Transverse colon (tissue), 4 donors: ENCODE results near the gene DCHS2.

Experiments used
- POLR2AphosphoS5 ChIP-seq, 3 donors: sonication (generic); formaldehyde crosslinking; IDR thresholded peaks; one replicate each; pipeline ENCODE4 v1.6.1; 2016; ENCODE audit warnings: antibody characterized with exemption in 3 of 3
- TF ChIP-seq, protein P1 (sequence below), 5 experiments: fragments of 200-600 bp in 3 of 5; fragments of 450-650 bp in 2 of 5; sonication (generic) in 3 of 5; IDR thresholded peaks; 1 replicate in 2 of 5; 2 replicates in 3 of 5; pipeline ENCODE4 v1.5.1; 2016 to 2017; ENCODE audit warnings: antibody characterized with exemption in 5 of 5, inconsistent platforms in 3 of 5, mild to moderate bottlenecking in 2 of 5, moderate library complexity in 1 of 5

DNA sequence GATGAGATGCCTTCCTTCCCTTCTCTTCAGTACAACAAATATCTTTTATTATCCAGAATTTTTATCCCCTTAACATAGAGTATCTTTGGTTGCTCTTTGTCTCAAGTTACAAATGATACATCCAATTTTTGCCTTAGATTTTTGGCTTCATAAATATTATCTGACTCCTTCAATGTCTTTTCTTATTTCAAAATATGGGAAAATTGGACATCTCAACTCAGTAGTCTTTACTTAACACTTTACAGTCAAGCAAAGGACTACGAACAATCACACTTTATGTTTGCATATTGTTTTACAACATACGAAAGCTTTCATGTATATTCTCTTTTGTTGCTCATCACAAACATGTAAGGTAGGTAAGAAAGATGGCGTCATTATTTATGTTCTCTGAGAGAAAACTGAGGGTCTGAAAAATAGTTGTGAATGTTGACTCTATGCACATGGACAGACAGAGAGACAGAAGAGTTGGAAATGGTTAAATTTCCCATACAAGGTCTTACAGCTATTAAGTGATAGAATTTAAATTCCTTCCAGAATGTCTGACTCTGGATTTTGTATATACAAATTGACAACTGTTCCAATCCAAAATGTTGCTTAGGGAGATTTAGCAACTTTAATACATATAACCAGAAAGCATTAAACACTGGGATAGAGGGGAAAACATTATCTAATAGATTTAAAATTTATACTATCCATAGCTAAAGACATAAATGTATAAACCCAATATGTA is 29.4 kb downstream of the DCHS2 start:
- TF ChIP-seq POLR2AphosphoS5 (IDR thresholded peaks at IDR 0.05) = no peak
- TF ChIP-seq, protein P1, sequence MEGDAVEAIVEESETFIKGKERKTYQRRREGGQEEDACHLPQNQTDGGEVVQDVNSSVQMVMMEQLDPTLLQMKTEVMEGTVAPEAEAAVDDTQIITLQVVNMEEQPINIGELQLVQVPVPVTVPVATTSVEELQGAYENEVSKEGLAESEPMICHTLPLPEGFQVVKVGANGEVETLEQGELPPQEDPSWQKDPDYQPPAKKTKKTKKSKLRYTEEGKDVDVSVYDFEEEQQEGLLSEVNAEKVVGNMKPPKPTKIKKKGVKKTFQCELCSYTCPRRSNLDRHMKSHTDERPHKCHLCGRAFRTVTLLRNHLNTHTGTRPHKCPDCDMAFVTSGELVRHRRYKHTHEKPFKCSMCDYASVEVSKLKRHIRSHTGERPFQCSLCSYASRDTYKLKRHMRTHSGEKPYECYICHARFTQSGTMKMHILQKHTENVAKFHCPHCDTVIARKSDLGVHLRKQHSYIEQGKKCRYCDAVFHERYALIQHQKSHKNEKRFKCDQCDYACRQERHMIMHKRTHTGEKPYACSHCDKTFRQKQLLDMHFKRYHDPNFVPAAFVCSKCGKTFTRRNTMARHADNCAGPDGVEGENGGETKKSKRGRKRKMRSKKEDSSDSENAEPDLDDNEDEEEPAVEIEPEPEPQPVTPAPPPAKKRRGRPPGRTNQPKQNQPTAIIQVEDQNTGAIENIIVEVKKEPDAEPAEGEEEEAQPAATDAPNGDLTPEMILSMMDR (IDR thresholded peaks at IDR 0.05) = no peak
